Mucosa of gallbladder (tissue), 1 donor: Measurements from ENCODE around the gene ARHGEF19. TPM values are rescaled to one million over a fixed set of nuclear protein-coding genes. Genes with fewer than 3 reads are reported as not detected.
"Not testable (repeated sequence)": the region's sequence is repeated elsewhere in the genome, so short reads cannot be mapped to it uniquely, and the experiment has no call there.

Experiments used
- DNase-seq: peaks from one replicate; pipeline ENCODE4 v3.0.0-alpha.2; 2020; ENCODE audit warnings: low spot score
- total RNA-seq: library from RNA; stranded (reverse); gene quantifications from one replicate; pipeline ENCODE4 v1.2.1, GENCODE V29; 2021
- donor health status: DM: no; HTN: no; CAD: no.

Gene ARHGEF19
- total RNA-seq, 1 donor from 2014 or later = 6.4 TPM

GRCh38 chr1:16181887-16182719, 30.3 kb downstream of the ARHGEF19 start:
- DNase-seq = peak; percentile 85

DNA sequence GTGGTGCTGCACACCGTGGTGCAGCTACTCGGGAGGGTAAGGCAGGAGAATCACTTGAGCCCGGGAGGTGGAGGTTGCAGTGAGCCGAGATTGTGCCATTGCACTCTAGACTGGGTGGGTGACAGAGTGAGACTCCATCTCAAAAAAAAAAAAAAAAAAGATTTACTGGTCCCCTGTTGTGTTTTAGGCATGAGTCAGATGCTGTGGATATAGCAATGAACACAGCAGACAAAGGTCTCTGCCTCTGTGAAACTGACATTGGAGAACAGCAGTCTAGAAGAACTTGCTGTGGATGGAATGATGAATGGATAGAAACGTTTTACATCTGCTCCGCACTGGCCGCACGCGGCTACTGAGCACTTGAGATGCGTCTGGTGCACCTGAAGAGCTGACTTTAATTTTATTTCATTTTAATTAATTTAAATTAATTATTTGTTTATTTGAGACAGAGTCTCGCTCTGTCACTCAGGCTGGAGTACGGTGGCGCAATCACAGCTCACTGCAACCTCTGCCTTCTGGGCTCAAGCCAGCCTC, 32.1 kb downstream of the ARHGEF19 start:
- DNase-seq = no peak

DNA sequence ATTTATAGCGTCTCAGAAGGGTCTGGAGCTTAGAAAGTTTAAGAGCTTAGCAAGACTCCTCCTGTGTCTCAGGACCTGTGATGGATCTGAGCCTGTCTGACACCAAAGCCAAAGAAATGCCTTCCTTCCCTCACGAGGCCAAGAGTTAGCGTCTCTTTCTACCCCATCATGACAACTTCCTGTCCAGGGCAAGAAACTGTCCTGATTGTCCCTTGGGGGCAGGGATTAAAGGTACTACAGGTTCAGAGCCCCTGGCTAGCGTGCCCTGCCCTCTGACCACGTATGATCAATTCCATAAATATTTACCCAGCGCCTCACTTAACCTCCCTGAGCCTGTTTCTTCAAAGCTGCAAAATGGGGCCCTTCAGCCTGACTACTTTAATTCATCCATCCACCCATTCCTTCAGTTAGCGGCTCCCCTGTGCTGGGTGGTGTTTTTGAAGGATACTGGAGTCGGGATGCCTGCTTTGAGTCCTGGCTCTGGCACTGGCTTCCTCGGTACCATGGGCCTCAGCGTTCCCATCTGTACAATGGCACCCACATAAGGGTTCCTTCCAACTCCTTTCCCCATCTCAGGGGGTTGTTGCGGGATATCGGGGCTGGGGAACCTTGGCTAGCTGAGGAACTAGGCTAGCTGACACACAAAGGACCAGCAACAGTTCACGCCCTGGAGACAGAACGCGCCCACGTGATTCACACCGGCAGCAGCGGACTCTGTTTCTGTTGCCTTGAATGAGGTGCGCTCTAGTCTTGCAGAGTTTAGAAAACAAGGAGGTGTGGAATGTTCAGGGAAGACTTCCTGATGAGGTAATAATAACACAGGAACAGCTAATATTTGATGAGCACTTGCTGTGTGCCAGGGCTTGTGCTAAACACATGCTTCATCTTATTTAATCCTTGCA, 33.6 kb downstream of the ARHGEF19 start:
- DNase-seq = peak; percentile 81

GRCh38 chr1:16177306-16177705, 35.1 kb downstream of the ARHGEF19 start:
- no peak for DNase-seq

- no peak for DNase-seq
Measured at GRCh38 chr1:16176653-16177052, 35.8 kb downstream of the ARHGEF19 start.

GRCh38 chr1:16175610-16176553, 36.6 kb downstream of the ARHGEF19 start:
- peak; percentile 90 for DNase-seq

DNA sequence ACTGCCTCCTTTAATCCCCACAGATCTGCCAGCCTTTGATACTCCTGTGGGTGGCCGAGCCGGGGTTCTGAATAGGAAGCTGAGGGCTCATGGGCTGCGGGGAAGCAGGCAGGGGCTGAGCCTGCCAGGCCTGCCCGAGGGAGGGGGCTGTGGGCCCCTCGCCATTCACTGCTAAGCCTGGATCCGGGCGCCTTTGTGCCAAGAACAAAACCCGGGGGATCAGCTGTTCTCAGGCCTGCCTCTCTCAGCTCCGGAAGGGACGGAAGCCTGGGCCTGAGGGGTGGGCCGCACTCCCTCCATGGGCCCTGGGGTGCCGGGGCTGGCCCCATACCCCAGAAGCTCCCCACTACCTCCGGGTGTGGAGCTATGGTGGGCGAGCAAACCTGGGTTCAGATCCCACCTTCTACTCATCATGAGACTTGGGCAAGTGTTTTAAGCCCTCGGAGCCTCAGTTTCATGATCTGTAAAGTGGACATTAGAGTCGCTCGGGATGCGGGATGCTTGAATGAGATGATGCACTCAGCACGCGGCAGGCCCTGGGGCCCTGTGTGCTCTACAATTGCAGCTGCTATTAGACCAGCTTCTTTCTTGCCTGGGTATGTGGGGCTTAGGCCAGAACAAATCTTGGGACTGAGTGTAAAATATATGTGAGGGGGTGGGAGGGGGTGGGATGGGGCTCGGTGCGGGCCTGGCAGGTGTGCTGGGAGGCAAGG, 37.4 kb downstream of the ARHGEF19 start:
- DNase-seq = no peak

DNA sequence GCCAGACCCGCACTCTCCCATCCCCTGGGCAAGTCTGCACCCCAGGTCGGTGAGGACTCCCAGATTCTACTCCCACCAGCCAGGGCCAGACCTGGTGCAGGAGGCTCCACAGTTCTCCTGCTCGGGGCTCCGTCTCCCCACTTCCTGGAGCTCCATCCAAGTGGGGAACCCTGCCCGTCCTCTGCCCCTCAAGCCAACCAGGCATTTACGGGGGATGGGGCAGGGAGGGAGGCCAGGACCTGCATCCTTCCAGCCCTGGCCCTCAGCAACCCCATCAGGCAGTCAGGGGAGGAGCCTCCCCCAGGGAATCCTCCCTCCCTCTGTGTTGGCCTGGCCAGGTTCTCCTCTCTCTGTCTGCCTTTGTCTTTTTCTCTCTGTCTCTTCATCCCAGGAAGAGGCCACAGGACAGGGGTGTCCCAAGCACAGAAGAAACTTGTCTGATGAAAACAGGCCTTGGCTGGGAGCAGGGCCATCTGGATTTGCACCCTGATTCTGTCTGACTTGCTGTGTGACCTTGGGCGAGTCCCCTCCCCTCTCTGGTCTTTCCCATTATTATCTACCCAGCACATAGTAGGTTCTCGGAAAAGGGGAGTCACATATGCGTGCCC, 38.1 kb downstream of the ARHGEF19 start:
- no peak for DNase-seq

- peak; percentile 82 for DNase-seq
Measured at GRCh38 chr1:16173447-16174260, 38.8 kb downstream of the ARHGEF19 start.

- peak; percentile 38 for DNase-seq
Measured at GRCh38 chr1:16172964-16173446, 39.4 kb downstream of the ARHGEF19 start.

DNA sequence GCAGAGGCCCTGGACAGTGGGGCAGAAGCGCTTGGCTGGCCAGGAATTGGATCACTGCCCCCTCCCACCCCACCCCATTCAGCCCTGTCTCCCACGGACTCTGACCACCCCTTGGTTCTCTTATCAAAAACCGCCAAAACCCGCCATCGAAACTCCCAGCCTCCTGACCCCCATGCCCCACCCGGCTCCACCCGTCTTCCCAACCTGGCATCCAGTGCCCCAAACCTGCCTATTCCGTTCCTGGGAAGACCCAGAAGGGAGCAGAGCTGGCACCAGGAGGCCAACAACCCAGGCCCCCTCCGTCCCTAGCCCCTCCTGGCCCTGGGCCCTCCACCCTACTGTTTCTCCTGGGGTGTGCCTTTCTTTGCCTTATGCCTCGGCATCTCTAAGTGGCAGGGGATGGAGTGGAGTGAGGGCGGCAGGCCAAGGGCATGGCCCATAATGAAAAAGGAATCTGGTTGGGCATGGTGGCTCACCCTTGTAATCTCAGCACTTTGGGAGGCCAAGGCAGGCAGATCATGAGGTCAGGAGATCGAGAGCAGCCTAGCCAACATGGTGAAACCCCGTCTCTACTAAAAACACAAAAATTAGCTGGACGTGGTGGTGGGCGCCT, 40.1 kb downstream of the ARHGEF19 start:
- DNase-seq = no peak

- no peak for DNase-seq
Measured at GRCh38 chr1:16171314-16172151, 40.9 kb downstream of the ARHGEF19 start.

- DNase-seq = no peak
Measured at GRCh38 chr1:16170283-16170673, 42.2 kb downstream of the ARHGEF19 start.

DNA sequence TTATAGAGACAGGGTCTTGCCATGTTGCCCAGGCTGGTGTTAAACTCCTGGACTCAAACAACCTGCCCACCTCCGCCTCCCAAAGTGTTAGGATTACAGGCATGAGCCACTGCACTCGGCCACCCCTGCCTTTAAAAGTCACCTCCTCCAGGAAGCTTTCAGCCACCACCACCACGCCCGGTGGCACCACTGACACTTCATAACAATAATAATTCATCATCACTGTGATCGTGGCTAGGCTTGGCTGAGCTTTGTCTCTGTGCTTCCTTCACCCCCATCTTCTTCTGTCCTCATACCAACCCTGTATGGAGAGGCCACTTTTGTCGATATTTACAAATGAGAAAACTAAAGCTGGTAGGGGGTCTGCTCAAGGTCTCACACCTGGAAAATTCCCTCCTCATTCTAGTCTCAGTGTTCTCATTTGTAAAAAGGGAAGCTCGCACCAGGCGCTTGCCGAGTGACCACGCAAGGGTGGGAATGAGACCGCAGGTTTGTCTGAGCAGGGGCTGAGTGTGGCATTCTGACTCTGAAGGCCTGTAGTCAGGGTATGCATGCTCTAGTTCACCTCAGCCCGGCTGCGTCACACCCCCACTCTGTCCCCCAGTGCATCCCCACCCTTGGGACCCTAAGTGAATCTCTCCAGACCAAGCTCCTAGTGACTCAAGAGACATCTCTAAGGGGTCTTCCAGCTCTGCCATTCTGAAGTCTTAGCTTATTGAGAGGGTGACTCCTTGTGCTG, 43.7 kb downstream of the ARHGEF19 start:
- no peak for DNase-seq

DNA sequence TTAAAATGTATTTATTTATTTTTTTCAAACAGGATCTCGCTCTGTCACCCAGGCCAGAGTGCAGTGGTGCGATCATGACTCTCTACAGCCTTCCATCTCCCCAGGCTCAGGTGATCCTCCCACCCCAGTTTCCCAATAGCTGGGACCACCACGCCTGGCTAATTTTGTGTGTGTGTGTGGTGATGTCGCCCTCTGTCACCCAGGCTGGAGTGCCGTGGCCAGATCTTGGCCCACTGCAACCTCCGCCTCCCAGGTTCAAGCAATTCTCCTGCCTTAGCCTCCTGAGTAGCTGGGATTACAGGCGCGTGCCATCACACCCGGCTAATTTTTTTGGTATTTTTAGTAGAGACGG, 44.3 kb downstream of the ARHGEF19 start:
- DNase-seq = not testable (repeated sequence)

- no peak for DNase-seq
Measured at GRCh38 chr1:16167331-16168143, 44.9 kb downstream of the ARHGEF19 start.
